GM12875 (cell line): ENCODE results near the gene ZNF236.

Source experiments
- H3K4me3 ChIP-seq: one replicate; pipeline ENCODE4 v1.5.1; 2011; ENCODE audit warnings: low read depth, low read length, control low read depth
- TF ChIP-seq, protein P1 (sequence below): IDR thresholded peaks from 2 replicates; pipeline ENCODE4 v1.5.1; 2011; ENCODE audit warnings: low read depth, mild to moderate bottlenecking, control low read depth, inconsistent platforms, low read length, moderate library complexity, borderline replicate concordance; ENCODE audit not compliant: insufficient read depth

Gene ZNF236

GRCh38 chr18:76859474-76860339 is 37.4 kb downstream of the ZNF236 start:
- TF ChIP-seq, protein P1, sequence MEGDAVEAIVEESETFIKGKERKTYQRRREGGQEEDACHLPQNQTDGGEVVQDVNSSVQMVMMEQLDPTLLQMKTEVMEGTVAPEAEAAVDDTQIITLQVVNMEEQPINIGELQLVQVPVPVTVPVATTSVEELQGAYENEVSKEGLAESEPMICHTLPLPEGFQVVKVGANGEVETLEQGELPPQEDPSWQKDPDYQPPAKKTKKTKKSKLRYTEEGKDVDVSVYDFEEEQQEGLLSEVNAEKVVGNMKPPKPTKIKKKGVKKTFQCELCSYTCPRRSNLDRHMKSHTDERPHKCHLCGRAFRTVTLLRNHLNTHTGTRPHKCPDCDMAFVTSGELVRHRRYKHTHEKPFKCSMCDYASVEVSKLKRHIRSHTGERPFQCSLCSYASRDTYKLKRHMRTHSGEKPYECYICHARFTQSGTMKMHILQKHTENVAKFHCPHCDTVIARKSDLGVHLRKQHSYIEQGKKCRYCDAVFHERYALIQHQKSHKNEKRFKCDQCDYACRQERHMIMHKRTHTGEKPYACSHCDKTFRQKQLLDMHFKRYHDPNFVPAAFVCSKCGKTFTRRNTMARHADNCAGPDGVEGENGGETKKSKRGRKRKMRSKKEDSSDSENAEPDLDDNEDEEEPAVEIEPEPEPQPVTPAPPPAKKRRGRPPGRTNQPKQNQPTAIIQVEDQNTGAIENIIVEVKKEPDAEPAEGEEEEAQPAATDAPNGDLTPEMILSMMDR: no peak

DNA sequence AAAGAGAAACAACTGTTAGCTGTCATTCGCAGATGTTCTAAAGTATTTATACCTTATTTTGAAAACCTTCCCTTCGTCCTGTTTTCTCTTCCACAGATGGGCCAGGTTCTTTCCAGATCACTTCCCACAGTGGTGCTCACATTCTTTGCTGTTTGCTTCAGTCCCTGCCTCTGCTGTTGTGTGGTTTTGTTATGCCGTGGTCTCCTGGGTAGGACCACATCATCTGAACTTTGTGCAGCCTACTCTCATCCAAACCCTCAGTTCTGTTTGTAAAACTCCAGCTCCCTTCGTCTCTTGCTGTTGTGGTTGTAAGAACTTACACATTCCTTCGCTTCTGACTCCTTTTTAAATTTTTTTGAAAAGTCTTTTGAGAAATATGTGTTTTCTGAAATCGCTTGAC is 38.1 kb downstream of the ZNF236 start:
- no peak overlapping the region for H3K4me3 ChIP-seq
- TF ChIP-seq, protein P1: no peak

More at GRCh38 chr18:76859474-76860339, 37.4 kb downstream of the ZNF236 start:
- H3K4me3 ChIP-seq: no peak overlapping the region

GRCh38 chr18:76866666-76867065 is 44.3 kb downstream of the ZNF236 start:
- no peak overlapping the region for H3K4me3 ChIP-seq
- TF ChIP-seq, protein P1: no peak

DNA sequence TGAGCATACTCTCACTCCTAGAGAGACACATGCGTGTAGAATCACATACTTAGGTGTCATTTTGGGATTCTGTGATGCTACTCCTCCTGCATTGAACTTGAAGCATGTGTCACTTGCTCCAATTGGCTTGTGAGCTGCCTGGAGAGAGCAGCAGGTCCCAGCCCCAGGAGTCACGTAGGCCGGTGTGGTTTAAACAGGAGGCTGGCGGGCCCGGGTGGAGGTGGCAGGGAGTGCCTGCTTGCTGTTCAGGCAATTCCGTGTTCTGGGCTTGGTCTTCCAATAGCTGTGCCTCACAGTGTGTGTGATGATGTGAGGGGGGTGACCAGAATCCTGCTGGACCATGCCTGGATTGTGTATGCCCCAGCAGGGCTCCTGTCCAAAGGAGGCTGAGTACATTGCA is 51.0 kb downstream of the ZNF236 start:
- H3K4me3 ChIP-seq: no peak overlapping the region
- TF ChIP-seq, protein P1: no peak

- no peak overlapping the region for H3K4me3 ChIP-seq
- TF ChIP-seq, protein P1: no peak
These were observed 51.4 kb downstream of the ZNF236 start for GRCh38 chr18:76873713-76874112.

DNA sequence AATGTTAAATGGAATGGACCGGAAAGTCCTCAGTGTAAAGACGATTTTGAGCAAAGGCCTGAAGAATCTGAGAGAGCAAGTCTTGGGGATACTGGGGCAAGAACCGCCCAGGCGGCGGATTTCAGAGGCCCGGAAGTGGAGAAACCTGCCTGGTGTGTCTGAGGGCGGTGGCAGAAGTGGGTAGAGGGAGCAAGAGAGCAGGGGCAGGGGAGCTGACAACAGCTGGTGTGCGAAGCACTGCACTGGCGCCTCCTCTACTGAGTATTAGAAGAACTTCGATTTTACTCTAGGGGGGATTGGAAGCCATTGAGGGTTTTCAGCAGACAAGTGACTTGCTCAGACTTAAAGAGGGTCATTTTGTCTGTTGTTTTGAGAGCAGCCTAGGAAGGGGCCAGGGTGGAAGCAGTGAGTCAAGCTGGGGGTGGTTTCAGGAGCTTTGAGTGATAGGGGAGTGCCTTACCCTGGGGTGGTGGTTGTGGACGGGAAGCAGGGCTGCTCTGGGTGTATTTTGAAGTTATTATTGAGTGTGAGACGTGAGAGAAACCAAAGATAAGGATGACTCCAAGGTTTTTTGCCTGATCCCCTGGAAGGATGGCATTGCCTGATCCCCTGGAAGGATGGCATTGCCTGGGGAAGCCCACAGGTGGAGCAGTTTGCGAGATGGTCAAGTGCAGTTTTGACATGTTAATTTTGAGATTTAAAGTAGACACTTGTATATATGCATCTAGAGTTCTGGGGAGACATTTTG is 52.5 kb downstream of the ZNF236 start:
- TF ChIP-seq, protein P1: no peak
- no peak overlapping the region for H3K4me3 ChIP-seq
